Loucy (cell line): ENCODE data around the gene CCDC3.

Source experiments
- H2AFZ ChIP-seq: fragments of 200-600 bp; sonication (generic); 2 replicates; pipeline ENCODE4 v1.6.0; 2016; ENCODE audit warnings: antibody characterized with exemption, mild to moderate bottlenecking, low read length, moderate library complexity
- H3F3A ChIP-seq: fragments of 200-600 bp; 2 replicates; pipeline ENCODE4 v1.6.0; 2016; ENCODE audit warnings: antibody characterized with exemption, low read depth, mild to moderate bottlenecking
- H3K27me3 ChIP-seq: fragments of 200-600 bp; sonication (generic); 2 replicates; pipeline ENCODE4 v1.6.1; 2014; ENCODE audit warnings: low read length, mild to moderate bottlenecking; ENCODE audit not compliant: insufficient read depth, poor library complexity, severe bottlenecking
- H3K36me3 ChIP-seq: fragments of 200-600 bp; sonication (generic); 2 replicates; pipeline ENCODE4 v1.6.1; 2016; ENCODE audit warnings: low read length; ENCODE audit not compliant: insufficient read depth
- H3K4me1 ChIP-seq: fragments of 200-600 bp; sonication (generic); 2 replicates; pipeline ENCODE4 v1.5.1; 2014; ENCODE audit warnings: low read length, mild to moderate bottlenecking; ENCODE audit not compliant: insufficient read depth, poor library complexity, severe bottlenecking
- H3K4me2 ChIP-seq: fragments of 200-600 bp; sonication (generic); 2 replicates; pipeline ENCODE4 v1.6.0; 2014; ENCODE audit warnings: antibody characterized with exemption, low read length, low read depth, mild to moderate bottlenecking; ENCODE audit not compliant: poor library complexity, severe bottlenecking
- H3K4me3 ChIP-seq: fragments of 200-600 bp; sonication (generic); 2 replicates; pipeline ENCODE4 v1.5.1; 2014; ENCODE audit warnings: low read length, mild to moderate bottlenecking, mixed read lengths; ENCODE audit not compliant: poor library complexity, severe bottlenecking
- H3K79me2 ChIP-seq: fragments of 200-600 bp; sonication (generic); 2 replicates; pipeline ENCODE4 v1.6.1; 2014; ENCODE audit warnings: low read length; ENCODE audit not compliant: insufficient read depth
- H3K9ac ChIP-seq: fragments of 200-600 bp; sonication (generic); 2 replicates; pipeline ENCODE4 v1.6.0; 2014; ENCODE audit warnings: mild to moderate bottlenecking, low read depth, low read length, moderate library complexity; ENCODE audit not compliant: poor library complexity, severe bottlenecking
- H3K9me2 ChIP-seq: fragments of 200-600 bp; sonication (generic); replicated peaks from 2 replicates; pipeline ENCODE4 v1.6.1; 2016; ENCODE audit warnings: low read depth, low read length, mixed read lengths
- H3K9me3 ChIP-seq: fragments of 200-600 bp; sonication (generic); 2 replicates; pipeline ENCODE4 v1.6.1; 2014; ENCODE audit warnings: mild to moderate bottlenecking, antibody characterized with exemption, low read length, low read depth; ENCODE audit not compliant: insufficient read depth
- H4K20me1 ChIP-seq: fragments of 200-600 bp; sonication (generic); 2 replicates; pipeline ENCODE4 v1.6.0; 2014; ENCODE audit warnings: antibody characterized with exemption, low read length, mild to moderate bottlenecking; ENCODE audit not compliant: insufficient read depth, poor library complexity, severe bottlenecking
- CTCF ChIP-seq: fragments of 200-600 bp; sonication (generic); conservative IDR thresholded peaks from 2 replicates; pipeline ENCODE4 v1.5.1; 2014; ENCODE audit warnings: mild to moderate bottlenecking, antibody characterized with exemption, low read length
- EZH2phosphoT487 ChIP-seq: fragments of 200-600 bp; IDR thresholded peaks from 2 replicates; pipeline ENCODE4 v1.6.1; 2018; ENCODE audit warnings: antibody characterized with exemption, mild to moderate bottlenecking, moderate library complexity, borderline replicate concordance

The CCDC3 gene

GRCh38 chr10:12908773-12909172 lies 92.7 kb downstream of the CCDC3 start:
- Histone ChIP-seq H3K9me3 (no peaks in the 10 kb centered on the region), H3K4me1 (no peaks in the 10 kb centered on the region), H4K20me1 (no peaks in the 10 kb centered on the region), H3K27me3 (no peaks in the 10 kb centered on the region), H3K9me2 (no peaks in the 10 kb centered on the region), H3K36me3 (no peaks in the 10 kb centered on the region), H2AFZ (no peak overlapping the region), H3K9ac (no peak overlapping the region), H3K4me2 (no peak overlapping the region), H3K4me3 (no peak overlapping the region), H3F3A (no peaks in the 10 kb centered on the region), H3K79me2 (no peaks in the 10 kb centered on the region)
- TF ChIP-seq EZH2phosphoT487 = no peak
- no peak for TF ChIP-seq CTCF

GRCh38 chr10:12907656-12908055 lies 93.9 kb downstream of the CCDC3 start:
- Histone ChIP-seq H3K9me3 (no peaks in the 10 kb centered on the region), H3K4me2 (no peak overlapping the region)
- TF ChIP-seq EZH2phosphoT487 = no peak
- TF ChIP-seq CTCF = no peak

GRCh38 chr10:12906051-12906541 lies 95.4 kb downstream of the CCDC3 start:
- Histone ChIP-seq H3K4me3 (no peak overlapping the region), H3K9ac (no peak overlapping the region), H4K20me1 (no peaks in the 10 kb centered on the region), H2AFZ (no peak overlapping the region), H3K9me2 (no peaks in the 10 kb centered on the region), H3K9me3 (no peaks in the 10 kb centered on the region), H3F3A (no peaks in the 10 kb centered on the region), H3K4me2 (no peak overlapping the region), H3K79me2 (no peaks in the 10 kb centered on the region), H3K27me3 (no peaks in the 10 kb centered on the region), H3K36me3 (no peaks in the 10 kb centered on the region), H3K4me1 (no peaks in the 10 kb centered on the region)
- TF ChIP-seq EZH2phosphoT487 = no peak
- no peak for TF ChIP-seq CTCF

More at GRCh38 chr10:12907656-12908055, 93.9 kb downstream of the CCDC3 start:
- Histone ChIP-seq H3K4me1 (no peaks in the 10 kb centered on the region), H3K9ac (no peak overlapping the region), H2AFZ (no peak overlapping the region), H3K27me3 (no peaks in the 10 kb centered on the region), H3K4me3 (no peak overlapping the region), H3K36me3 (no peaks in the 10 kb centered on the region), H3F3A (no peaks in the 10 kb centered on the region), H3K79me2 (no peaks in the 10 kb centered on the region), H3K9me2 (no peaks in the 10 kb centered on the region), H4K20me1 (no peaks in the 10 kb centered on the region)
